EL (cell line): Measurements from ENCODE around the gene ZSCAN1.
A peak's percentile ranks its signal among the peaks of the same experiment; 100 is the strongest.

Experiments used
- DNase-seq: peaks from one replicate; pipeline ENCODE4 v3.0.0-alpha.2; 2016

ZSCAN1 gene

GRCh38 chr19:58040751-58041525 is 7.1 kb downstream of the ZSCAN1 start:
- no peak for DNase-seq

GRCh38 chr19:58042495-58043340 is 8.9 kb downstream of the ZSCAN1 start:
- no peak for DNase-seq

DNA sequence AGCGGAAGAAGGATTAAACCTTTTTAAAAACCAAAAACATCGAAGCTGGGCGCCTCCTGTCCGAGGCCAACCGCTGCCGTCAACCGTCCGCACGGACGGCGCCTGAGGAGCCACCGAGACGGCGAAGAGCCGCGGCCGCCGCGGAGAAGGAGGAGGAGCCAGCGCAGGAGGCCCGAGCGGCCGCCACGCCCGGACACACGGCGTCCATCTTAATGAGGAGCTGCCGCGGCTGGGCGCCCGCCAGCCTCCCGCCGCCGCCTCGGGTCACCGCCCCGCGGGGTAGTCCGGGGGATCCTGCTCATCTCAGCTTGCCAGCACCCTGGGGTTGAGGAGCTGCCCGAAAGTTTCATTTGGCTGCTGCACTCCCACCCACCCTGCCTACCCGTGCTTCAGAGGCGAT is 10.6 kb downstream of the ZSCAN1 start:
- no peak for DNase-seq

- no peak for DNase-seq
These were observed 11.1 kb downstream of the ZSCAN1 start for GRCh38 chr19:58044886-58045285.

- DNase-seq, result no peak
These were observed 11.7 kb downstream of the ZSCAN1 start for GRCh38 chr19:58045411-58046050.

- no peak for DNase-seq
These were observed 13.0 kb downstream of the ZSCAN1 start for GRCh38 chr19:58046856-58047255.

- DNase-seq, result no peak
These were observed 13.8 kb downstream of the ZSCAN1 start for GRCh38 chr19:58047672-58048071.

GRCh38 chr19:58052256-58052655 is 18.4 kb downstream of the ZSCAN1 start:
- DNase-seq, result no peak

- DNase-seq, result no peak
These were observed 19.8 kb downstream of the ZSCAN1 start for GRCh38 chr19:58053480-58054156.

DNA sequence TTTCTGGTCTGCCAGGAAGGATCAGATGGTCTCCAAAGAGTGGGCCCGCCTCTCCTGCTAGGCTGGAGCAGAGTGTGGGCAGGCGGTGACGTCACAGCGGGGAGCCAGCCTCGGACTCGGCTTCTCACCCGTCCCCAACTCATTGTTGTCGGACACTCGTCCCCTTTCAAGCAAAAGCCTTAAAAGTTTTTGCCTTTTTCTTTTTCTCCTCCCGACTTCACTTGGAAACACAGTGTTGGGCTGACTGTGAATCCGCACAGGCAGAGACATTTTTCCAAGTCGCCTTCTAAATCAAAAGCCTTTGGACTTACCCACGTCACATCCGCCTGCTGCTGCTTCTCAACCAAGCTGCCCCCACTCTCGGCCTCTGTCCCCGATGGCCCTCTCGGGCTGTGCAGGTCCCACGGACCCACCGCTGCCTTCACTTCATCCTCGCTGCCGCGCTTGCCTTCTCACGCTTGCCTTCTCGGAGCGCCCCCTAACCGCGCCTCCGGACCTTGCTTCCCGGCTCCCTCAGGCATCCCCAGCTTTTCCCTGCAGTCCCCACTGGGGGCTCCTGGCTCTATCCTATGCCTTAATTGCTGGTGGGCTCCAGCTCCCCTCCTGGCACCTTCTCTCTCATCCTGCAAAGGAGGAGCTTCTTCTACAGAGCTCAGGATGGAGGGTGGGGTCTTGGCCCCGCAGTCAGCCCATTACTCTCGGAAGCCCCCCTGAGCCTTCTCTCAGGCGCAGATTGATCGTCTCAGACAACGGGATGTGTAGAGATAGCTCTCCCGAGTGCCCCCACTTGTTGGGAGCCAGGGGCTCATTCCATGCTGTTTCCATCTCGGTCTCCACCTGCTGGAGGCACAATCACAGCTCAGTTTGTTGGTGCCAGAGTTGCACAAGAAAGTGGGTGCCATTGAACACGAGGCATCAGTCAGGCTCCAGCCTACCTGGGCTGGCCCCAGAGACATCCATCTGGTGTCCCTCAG is 21.4 kb downstream of the ZSCAN1 start:
- DNase-seq, result peak; percentile 49

GRCh38 chr19:58056261-58056660 is 22.4 kb downstream of the ZSCAN1 start:
- DNase-seq, result no peak

DNA sequence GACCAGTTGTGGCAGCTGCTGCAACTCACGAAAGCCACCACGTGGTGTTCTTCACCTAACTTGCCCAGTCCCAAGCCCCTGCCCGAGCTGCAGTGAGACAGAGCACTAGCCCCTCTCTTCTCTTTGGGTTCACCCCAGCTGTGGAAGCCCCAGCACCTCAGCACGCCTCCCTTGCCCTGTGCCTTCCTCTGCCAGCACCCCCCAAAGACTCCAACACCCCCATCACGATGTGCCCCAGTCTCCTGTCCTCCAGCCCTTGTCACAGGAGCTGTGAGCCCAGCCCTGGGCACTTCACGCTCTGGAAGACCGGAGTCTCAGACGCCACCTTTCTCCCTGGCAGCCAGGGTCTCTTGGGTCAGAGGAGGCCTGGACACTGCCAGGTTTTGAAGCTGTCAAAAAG is 23.0 kb downstream of the ZSCAN1 start:
- DNase-seq, result no peak

DNA sequence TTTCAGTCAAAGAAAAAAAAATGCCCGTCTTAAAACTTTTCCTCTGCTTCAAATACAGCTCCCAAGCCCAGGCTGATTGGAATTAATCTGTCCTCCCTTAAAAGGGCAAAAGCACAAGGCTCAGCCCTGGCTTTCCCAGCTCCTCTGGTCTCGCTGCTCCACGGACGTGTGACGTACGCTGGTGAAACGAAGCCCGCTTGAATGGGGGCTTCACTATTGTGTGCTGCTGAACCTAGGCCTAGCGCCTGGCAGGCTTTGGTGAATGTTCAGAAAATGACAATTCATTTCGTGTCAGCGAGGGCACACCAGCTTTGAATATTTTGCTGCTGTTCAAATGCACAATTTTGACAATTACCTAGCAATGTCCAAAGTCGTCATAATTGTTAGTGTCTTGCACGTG is 24.6 kb downstream of the ZSCAN1 start:
- DNase-seq, result no peak

GRCh38 chr19:58059003-58059670 is 25.3 kb downstream of the ZSCAN1 start, which contains the start of gene ZNF135:
ZNF135 (plus strand) TSS chr19:58059282; CDS start chr19:58060003, 721 bp downstream.
- DNase-seq, result peak; percentile 78

DNA sequence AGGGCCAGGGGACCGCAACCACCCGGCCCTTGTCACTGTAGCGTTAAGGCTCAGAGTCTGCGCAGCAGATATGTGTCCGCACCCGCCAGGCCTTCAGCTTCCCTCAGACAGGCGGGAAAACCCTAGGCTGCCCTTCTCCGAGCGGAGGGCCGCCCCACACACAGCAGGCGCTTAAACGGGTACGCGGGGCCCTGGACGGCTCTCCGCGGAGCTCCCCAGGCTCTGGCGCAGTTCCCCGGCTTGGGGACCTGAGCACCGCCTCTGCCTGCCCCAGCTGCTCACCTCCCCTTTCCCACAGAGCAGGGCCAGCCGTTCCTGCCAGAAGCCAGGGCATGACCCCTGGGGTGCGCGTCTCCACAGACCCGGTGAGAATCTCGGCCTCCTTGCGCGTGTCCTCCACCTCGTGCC is 25.9 kb downstream of the ZSCAN1 start:
- no peak for DNase-seq

GRCh38 chr19:58060231-58060630 is 26.4 kb downstream of the ZSCAN1 start:
- DNase-seq, result no peak

- no peak for DNase-seq
These were observed 29.9 kb downstream of the ZSCAN1 start for GRCh38 chr19:58063712-58064111.

- DNase-seq, result no peak
These were observed 33.6 kb downstream of the ZSCAN1 start for GRCh38 chr19:58067240-58067912.

GRCh38 chr19:58079792-58080191 is 46.0 kb downstream of the ZSCAN1 start:
- no peak for DNase-seq

DNA sequence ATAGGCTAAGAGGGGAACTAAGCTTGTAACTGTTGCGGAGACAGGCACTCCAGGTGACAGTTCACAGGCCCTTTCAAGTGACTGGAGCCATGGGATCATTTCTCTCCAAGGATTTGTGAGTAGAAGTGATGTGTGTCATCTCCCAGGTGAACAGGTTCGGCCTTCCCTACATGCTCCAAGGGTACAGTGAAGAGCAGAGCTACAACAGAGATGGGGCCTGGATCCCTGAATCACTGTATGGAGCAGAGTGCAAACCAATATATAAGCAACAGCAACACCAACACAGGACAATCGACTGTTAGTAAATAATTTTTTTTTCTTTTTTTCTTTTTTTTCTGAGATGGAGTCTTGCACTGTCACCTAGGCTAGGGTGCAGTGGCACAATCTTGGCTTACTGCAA is 49.2 kb downstream of the ZSCAN1 start:
- no peak for DNase-seq
